Tibial artery (tissue), 4 donors: ENCODE results near the gene POU3F1.
A peak's percentile ranks its signal among the peaks of the same experiment; 100 is the strongest.

Experiments used
- DNase-seq, 2 donors: peaks; one replicate each; pipeline ENCODE4 v3.0.0-alpha.2; 2019
- H3K27ac ChIP-seq, 2 donors: fragments of 200-600 bp; sonication (generic) in 1 of 2; 1 replicate in 1 of 2; 2 replicates in 1 of 2; pipeline ENCODE4 v1.5.1; 2018 to 2019; ENCODE audit warnings: mild to moderate bottlenecking in 1 of 2
- H3K27me3 ChIP-seq, 2 donors: fragments of 200-600 bp; sonication (generic) in 1 of 2; one replicate each; pipeline versions ENCODE4 v1.5.1 to v1.6.0; 2016 to 2019
- H3K36me3 ChIP-seq, 3 donors: fragments of 200-600 bp; sonication (generic) in 2 of 3; one replicate each; pipeline ENCODE4 v1.5.1; 2016 to 2019; ENCODE audit warnings: mild to moderate bottlenecking in 2 of 3
- H3K4me1 ChIP-seq, 4 donors: fragments of 200-600 bp; sonication (generic) in 2 of 4; 1 replicate in 3 of 4; 2 replicates in 1 of 4; pipeline ENCODE4 v1.5.1; 2016 to 2019
- H3K4me3 ChIP-seq, 2 donors: fragments of 200-600 bp; sonication (generic) in 1 of 2; 1 replicate in 1 of 2; 2 replicates in 1 of 2; pipeline ENCODE4 v1.5.1; 2018 to 2019; ENCODE audit warnings: mild to moderate bottlenecking in 2 of 2
- H3K9me3 ChIP-seq, 3 donors: fragments of 200-600 bp; sonication (generic) in 1 of 3; one replicate each; pipeline ENCODE4 v1.5.1; 2016 to 2019
- CTCF ChIP-seq, 2 experiments: fragments of 200-600 bp in 1 of 2; fragments of 450-650 bp in 1 of 2; IDR thresholded peaks; one replicate each; pipeline ENCODE4 v1.5.1; 2017 to 2019; ENCODE audit warnings: antibody characterized with exemption in 2 of 2, mild to moderate bottlenecking in 1 of 2, moderate library complexity in 1 of 2
- intact Hi-C: fragments of 100-400 bp; cut with DNase I; formaldehyde crosslinking; loops from one replicate; pipeline ENCODE4 v1.15.0; 2023; ENCODE audit warnings: low total_unique reads

Gene POU3F1

GRCh38 chr1:38046333-38046883 lies at the start of gene POU3F1:
Gene POU3F1 (minus strand): TSS chr1:38046793. CDS start chr1:38046743, 50 bp downstream.
- H3K4me3 ChIP-seq = peak within 1 kb of the TSS; percentile 58 to 62
- H3K27ac ChIP-seq = peak within 1 kb of the TSS; percentile 50 to 54
- H3K9me3 ChIP-seq = no peaks in the 10 kb centered on the region
- H3K36me3 ChIP-seq = no peaks in the 10 kb centered on the region
- intact Hi-C loops = no loop called here
- H3K4me1 ChIP-seq = peaks cover 0 to 38% (median 26%) of the 10 kb centered on the region in 4 donors
- H3K27me3 ChIP-seq = peaks cover 10 to 45% of the 10 kb centered on the region in 2 donors
- no peak for TF ChIP-seq CTCF (IDR thresholded peaks at IDR 0.05)
- DNase-seq = no peak

GRCh38 chr1:38095454-38095931 lies 48.9 kb upstream of the POU3F1 start:
- Histone ChIP-seq H3K27me3 (peaks cover 0 to 19% of the 10 kb centered on the region in 2 donors), H3K27ac (no peak overlapping the region), H3K4me3 (no peak overlapping the region), H3K4me1 (no peaks in the 10 kb centered on the region), H3K36me3 (no peaks in the 10 kb centered on the region), H3K9me3 (no peaks in the 10 kb centered on the region)
- TF ChIP-seq CTCF (IDR thresholded peaks at IDR 0.05) = no peak
- intact Hi-C loops = no loop called here
- DNase-seq = no peak

GRCh38 chr1:38094711-38095290 lies 48.2 kb upstream of the POU3F1 start:
- no peaks in the 10 kb centered on the region for H3K4me1 ChIP-seq
- H3K36me3 ChIP-seq = no peaks in the 10 kb centered on the region
- no peak for DNase-seq
- no peak overlapping the region for H3K27ac ChIP-seq
- peaks cover 0 to 26% of the 10 kb centered on the region in 2 donors for H3K27me3 ChIP-seq
- no peaks in the 10 kb centered on the region for H3K9me3 ChIP-seq
- TF ChIP-seq CTCF (IDR thresholded peaks at IDR 0.05) = no peak
- intact Hi-C loops = no loop called here
- H3K4me3 ChIP-seq = no peak overlapping the region

GRCh38 chr1:38093569-38094520 lies 47.3 kb upstream of the POU3F1 start:
- H3K4me1 ChIP-seq = no peaks in the 10 kb centered on the region
- intact Hi-C loops = no loop called here
- H3K27ac ChIP-seq = no peak overlapping the region
- no peak for DNase-seq
- no peak overlapping the region for H3K4me3 ChIP-seq
- no peak for TF ChIP-seq CTCF (IDR thresholded peaks at IDR 0.05)
- H3K36me3 ChIP-seq = no peaks in the 10 kb centered on the region
- H3K27me3 ChIP-seq = peaks cover 0 to 28% of the 10 kb centered on the region in 2 donors
- H3K9me3 ChIP-seq = no peaks in the 10 kb centered on the region

- no peak for TF ChIP-seq CTCF (IDR thresholded peaks at IDR 0.05)
- H3K9me3 ChIP-seq = no peaks in the 10 kb centered on the region
- no peak for DNase-seq
- no peaks in the 10 kb centered on the region for H3K4me1 ChIP-seq
- no peak overlapping the region for H3K4me3 ChIP-seq
- H3K36me3 ChIP-seq = no peaks in the 10 kb centered on the region
- H3K27ac ChIP-seq = no peak overlapping the region
- H3K27me3 ChIP-seq = peaks cover 0 to 31% of the 10 kb centered on the region in 2 donors
- intact Hi-C loops = no loop called here
Observed at GRCh38 chr1:38092256-38092655, 45.7 kb upstream of the POU3F1 start.
